Measurements from ENCODE around the gene PIGO.

Gene PIGO

DNA sequence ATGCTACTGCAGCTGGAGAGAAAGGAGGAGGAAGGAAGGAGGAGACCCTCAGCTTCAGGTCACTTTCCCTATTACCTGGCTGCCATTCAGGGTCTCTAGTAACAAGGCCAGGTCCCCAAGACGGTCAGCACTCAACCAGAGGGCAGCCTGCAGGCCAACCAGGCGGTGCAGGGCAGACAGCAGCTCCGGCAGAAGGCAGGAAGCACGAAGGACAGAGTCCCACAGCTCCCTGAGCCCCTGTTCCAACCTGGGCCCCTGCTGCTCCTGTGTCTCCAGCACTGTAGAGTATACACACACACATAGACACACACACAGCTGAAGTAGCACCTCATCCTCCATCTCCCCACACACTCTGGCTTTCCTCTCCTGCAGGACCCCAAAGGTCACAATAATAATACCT, 18.3 kb downstream of the PIGO start:
- TF ChIP-seq TAF1 (IDR thresholded peaks at IDR 0.05; ENCODE audit: borderline replicate concordance, insufficient read depth, low read length): no peak
- TF ChIP-seq POLR2AphosphoS5 (IDR thresholded peaks at IDR 0.05; ENCODE audit: low read depth, low read length): no peak
- no peak for TF ChIP-seq FOXP2 (optimal IDR thresholded peaks at IDR 0.05; ENCODE audit: borderline replicate concordance, extremely low read depth, extremely low read length, insufficient read depth)
- TF ChIP-seq, protein P1, sequence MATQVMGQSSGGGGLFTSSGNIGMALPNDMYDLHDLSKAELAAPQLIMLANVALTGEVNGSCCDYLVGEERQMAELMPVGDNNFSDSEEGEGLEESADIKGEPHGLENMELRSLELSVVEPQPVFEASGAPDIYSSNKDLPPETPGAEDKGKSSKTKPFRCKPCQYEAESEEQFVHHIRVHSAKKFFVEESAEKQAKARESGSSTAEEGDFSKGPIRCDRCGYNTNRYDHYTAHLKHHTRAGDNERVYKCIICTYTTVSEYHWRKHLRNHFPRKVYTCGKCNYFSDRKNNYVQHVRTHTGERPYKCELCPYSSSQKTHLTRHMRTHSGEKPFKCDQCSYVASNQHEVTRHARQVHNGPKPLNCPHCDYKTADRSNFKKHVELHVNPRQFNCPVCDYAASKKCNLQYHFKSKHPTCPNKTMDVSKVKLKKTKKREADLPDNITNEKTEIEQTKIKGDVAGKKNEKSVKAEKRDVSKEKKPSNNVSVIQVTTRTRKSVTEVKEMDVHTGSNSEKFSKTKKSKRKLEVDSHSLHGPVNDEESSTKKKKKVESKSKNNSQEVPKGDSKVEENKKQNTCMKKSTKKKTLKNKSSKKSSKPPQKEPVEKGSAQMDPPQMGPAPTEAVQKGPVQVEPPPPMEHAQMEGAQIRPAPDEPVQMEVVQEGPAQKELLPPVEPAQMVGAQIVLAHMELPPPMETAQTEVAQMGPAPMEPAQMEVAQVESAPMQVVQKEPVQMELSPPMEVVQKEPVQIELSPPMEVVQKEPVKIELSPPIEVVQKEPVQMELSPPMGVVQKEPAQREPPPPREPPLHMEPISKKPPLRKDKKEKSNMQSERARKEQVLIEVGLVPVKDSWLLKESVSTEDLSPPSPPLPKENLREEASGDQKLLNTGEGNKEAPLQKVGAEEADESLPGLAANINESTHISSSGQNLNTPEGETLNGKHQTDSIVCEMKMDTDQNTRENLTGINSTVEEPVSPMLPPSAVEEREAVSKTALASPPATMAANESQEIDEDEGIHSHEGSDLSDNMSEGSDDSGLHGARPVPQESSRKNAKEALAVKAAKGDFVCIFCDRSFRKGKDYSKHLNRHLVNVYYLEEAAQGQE (IDR thresholded peaks at IDR 0.05; ENCODE audit: insufficient read depth in 1 of 2, low read depth in 2 of 2, low read length in 2 of 2): no peak
- TF ChIP-seq SIN3A (IDR thresholded peaks at IDR 0.05; ENCODE audit: borderline replicate concordance, insufficient read depth, low read length): no peak

DNA sequence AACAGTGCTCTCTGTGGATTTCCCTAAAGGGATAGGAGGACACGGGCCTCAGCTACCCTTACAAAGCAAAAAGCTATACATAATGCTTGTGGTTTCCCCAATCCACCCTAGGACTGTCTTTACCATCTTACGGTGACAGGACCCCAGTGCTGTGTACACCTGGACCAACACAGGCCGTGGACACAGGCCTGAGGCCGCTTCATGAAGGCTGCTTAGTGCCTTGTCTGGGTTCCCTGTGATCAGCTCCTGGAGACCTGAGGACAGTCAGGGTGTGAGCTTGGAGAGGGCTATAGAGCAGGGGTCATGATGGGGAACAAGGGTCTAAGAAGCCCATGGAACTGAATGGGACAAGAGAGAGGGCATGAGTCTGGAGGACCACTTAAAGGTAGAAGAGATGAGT, 19.5 kb downstream of the PIGO start:
- TF ChIP-seq, protein P1 (IDR thresholded peaks at IDR 0.05; ENCODE audit: insufficient read depth in 1 of 2, low read depth in 2 of 2, low read length in 2 of 2): no peak
- TF ChIP-seq TAF1 (IDR thresholded peaks at IDR 0.05; ENCODE audit: borderline replicate concordance, insufficient read depth, low read length): no peak

- TF ChIP-seq FOXP2 (optimal IDR thresholded peaks at IDR 0.05; ENCODE audit: borderline replicate concordance, extremely low read depth, extremely low read length, insufficient read depth): no peak
- no peak for TF ChIP-seq SIN3A (IDR thresholded peaks at IDR 0.05; ENCODE audit: borderline replicate concordance, insufficient read depth, low read length)
- TF ChIP-seq POLR2AphosphoS5 (IDR thresholded peaks at IDR 0.05; ENCODE audit: low read depth, low read length): no peak
- no peak for TF ChIP-seq TAF1 (IDR thresholded peaks at IDR 0.05; ENCODE audit: borderline replicate concordance, insufficient read depth, low read length)
- TF ChIP-seq, protein P1 (IDR thresholded peaks at IDR 0.05; ENCODE audit: insufficient read depth in 1 of 2, low read depth in 2 of 2, low read length in 2 of 2): no peak
Measured at GRCh38 chr9:35075358-35075757, 21.0 kb downstream of the PIGO start.

GRCh38 chr9:35074791-35075190, 21.6 kb downstream of the PIGO start:
- TF ChIP-seq FOXP2 (optimal IDR thresholded peaks at IDR 0.05; ENCODE audit: borderline replicate concordance, extremely low read depth, extremely low read length, insufficient read depth): no peak
- TF ChIP-seq, protein P1 (IDR thresholded peaks at IDR 0.05; ENCODE audit: insufficient read depth in 1 of 2, low read depth in 2 of 2, low read length in 2 of 2): no peak
- no peak for TF ChIP-seq SIN3A (IDR thresholded peaks at IDR 0.05; ENCODE audit: borderline replicate concordance, insufficient read depth, low read length)
- TF ChIP-seq TAF1 (IDR thresholded peaks at IDR 0.05; ENCODE audit: borderline replicate concordance, insufficient read depth, low read length): no peak
- TF ChIP-seq POLR2AphosphoS5 (IDR thresholded peaks at IDR 0.05; ENCODE audit: low read depth, low read length): no peak

GRCh38 chr9:35074141-35074540, 22.2 kb downstream of the PIGO start:
- TF ChIP-seq POLR2AphosphoS5 (IDR thresholded peaks at IDR 0.05; ENCODE audit: low read depth, low read length) (no peak), TAF1 (IDR thresholded peaks at IDR 0.05; ENCODE audit: borderline replicate concordance, insufficient read depth, low read length) (no peak), FOXP2 (optimal IDR thresholded peaks at IDR 0.05; ENCODE audit: borderline replicate concordance, extremely low read depth, extremely low read length, insufficient read depth) (no peak), SIN3A (IDR thresholded peaks at IDR 0.05; ENCODE audit: borderline replicate concordance, insufficient read depth, low read length) (no peak)
- TF ChIP-seq, protein P1 (IDR thresholded peaks at IDR 0.05; ENCODE audit: insufficient read depth in 1 of 2, low read depth in 2 of 2, low read length in 2 of 2): no peak
